ENCODE data around the gene ESR1.
A peak's percentile ranks its signal among the peaks of the same experiment; 100 is the strongest.

ESR1 gene

DNA sequence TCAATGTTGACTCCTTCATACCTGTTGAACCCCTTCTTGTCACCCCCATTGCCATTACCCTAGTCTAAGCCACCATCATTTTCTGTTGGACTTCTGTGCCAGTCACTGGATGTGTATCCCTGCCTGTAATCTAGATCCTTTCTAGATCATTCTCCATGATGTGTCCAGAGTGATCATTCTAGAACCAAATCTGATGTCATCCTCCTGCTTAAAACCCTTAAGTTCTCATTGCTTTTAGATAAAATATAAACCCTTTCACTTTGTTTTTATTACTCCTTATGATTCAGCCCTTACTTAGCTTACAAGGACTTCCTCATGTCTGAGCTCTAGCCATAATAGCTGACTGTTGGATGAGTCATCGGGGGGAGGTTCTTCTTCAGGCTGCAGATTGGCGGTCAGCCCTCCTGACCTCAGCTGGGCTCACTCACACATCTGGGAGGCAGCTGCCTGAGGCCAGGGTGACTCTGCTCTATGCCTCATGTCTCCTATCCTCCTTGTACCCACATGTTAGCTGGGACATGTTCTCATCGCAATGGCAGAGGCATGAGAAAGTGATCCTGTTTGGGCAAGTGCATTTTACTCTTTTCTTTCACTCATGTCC is 287.6 kb downstream of the ESR1 start:
- DNase-seq (ENCODE audit: low spot score), result peak; percentile 55

DNA sequence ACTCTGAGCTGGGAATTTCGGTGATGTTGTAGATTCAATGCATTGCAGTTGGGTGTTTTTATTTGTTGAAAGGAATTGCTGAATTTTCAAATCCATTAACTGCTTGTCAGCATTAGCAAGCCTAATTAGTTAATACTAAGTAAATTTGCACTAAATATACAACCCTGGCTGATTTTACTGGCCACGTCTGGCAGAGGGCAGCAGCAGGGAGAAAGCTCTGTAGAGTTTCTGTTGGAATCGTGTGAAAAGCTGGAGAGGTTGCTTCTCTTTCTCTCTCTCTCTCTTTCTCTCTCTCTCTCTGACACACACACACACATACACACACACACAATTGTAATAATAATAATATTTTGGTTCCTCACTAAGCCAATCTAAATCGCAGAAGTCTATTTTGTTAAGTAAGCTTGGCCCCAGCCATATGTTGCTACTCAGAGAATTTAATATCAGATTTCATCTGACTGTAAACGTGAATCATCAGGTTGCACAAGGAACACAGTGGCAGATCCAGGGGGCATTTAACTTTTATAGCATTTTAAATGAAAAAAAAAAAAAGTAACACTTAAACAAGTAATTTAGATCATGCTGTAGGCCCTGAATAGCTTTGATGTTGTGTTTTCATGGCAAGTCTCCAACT is 289.5 kb downstream of the ESR1 start:
- no peak for DNase-seq (ENCODE audit: low spot score)

DNA sequence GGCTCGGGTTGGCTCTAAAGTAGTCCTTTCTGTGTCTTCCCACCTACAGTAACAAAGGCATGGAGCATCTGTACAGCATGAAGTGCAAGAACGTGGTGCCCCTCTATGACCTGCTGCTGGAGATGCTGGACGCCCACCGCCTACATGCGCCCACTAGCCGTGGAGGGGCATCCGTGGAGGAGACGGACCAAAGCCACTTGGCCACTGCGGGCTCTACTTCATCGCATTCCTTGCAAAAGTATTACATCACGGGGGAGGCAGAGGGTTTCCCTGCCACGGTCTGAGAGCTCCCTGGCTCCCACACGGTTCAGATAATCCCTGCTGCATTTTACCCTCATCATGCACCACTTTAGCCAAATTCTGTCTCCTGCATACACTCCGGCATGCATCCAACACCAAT is 291.2 kb downstream of the ESR1 start:
- DNase-seq (ENCODE audit: low spot score), result no peak

DNA sequence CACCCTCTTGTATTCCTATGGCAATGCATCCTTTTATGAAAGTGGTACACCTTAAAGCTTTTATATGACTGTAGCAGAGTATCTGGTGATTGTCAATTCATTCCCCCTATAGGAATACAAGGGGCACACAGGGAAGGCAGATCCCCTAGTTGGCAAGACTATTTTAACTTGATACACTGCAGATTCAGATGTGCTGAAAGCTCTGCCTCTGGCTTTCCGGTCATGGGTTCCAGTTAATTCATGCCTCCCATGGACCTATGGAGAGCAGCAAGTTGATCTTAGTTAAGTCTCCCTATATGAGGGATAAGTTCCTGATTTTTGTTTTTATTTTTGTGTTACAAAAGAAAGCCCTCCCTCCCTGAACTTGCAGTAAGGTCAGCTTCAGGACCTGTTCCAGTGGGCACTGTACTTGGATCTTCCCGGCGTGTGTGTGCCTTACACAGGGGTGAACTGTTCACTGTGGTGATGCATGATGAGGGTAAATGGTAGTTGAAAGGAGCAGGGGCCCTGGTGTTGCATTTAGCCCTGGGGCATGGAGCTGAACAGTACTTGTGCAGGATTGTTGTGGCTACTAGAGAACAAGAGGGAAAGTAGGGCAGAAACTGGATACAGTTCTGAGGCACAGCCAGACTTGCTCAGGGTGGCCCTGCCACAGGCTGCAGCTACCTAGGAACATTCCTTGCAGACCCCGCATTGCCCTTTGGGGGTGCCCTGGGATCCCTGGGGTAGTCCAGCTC is 292.1 kb downstream of the ESR1 start:
- no peak for DNase-seq (ENCODE audit: low spot score)

DNA sequence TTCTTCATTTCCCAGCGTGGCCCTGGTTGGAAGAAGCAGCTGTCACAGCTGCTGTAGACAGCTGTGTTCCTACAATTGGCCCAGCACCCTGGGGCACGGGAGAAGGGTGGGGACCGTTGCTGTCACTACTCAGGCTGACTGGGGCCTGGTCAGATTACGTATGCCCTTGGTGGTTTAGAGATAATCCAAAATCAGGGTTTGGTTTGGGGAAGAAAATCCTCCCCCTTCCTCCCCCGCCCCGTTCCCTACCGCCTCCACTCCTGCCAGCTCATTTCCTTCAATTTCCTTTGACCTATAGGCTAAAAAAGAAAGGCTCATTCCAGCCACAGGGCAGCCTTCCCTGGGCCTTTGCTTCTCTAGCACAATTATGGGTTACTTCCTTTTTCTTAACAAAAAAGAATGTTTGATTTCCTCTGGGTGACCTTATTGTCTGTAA is 292.7 kb downstream of the ESR1 start:
- peak; percentile 30 for DNase-seq (ENCODE audit: low spot score)

DNA sequence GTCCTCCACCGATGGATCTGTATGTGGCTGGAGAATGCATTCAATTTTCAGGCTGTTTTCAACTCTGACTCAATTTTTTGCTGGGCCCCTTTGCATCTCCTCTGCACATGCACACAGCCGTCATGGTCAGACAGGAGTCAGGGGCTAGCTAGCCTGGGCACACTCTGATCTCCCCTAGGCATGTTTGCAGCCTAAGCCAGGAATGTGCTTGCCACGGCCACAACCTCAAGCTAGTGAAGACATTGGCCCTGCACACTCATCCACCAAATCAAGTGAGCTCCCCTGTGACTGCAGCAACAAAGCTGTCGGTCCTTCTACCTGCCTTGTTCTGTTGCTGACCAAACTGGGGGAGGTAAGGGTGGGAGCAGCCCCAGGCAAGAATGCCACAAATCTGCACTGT is 300.5 kb downstream of the ESR1 start:
- no peak for DNase-seq (ENCODE audit: low spot score)

DNA sequence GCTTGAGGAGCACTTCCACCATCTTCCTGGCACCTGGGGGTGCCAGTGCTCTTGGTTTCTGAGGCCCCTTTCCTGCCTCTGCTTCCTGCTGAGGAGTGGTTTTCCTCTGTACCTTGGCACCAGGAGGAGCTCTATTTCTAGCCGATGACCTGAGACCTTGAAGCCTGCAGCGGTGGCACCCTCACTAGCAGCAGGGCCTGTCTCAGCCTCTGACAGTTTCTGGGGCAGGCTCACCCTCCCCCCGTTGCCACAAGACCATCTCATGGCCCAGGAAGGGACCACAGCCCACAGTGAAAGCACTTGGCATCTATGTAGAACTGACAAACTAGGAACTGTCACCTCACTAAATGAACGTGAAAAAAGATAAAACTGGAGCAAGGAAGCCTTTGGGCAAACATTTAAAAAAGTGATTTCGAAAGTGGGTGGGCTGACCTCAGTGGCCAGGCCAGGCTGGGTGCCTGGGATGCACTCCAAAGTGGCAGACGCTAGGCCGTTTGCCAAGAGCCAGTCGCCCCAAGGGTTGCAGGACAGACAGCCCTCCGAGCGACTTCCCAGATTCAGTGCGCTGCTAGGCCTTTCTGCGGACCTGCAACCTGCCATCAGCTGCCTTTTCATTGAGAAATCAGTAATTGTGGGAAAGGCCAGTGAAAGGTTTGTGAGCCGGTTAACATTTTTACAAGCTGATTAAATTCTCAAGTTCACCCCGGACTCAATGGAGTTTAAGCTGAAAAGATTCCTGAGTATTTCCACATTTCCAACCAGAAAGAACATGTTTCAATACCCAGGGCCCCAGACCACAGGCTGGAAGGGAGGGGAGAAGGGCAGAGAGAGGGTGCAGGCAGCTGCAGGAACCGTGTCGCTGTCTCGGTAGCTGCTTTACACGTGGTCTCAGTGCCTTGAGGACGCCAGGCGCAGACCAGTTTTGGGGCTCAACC is 303.7 kb downstream of the ESR1 start:
- DNase-seq (ENCODE audit: low spot score), result no peak

DNA sequence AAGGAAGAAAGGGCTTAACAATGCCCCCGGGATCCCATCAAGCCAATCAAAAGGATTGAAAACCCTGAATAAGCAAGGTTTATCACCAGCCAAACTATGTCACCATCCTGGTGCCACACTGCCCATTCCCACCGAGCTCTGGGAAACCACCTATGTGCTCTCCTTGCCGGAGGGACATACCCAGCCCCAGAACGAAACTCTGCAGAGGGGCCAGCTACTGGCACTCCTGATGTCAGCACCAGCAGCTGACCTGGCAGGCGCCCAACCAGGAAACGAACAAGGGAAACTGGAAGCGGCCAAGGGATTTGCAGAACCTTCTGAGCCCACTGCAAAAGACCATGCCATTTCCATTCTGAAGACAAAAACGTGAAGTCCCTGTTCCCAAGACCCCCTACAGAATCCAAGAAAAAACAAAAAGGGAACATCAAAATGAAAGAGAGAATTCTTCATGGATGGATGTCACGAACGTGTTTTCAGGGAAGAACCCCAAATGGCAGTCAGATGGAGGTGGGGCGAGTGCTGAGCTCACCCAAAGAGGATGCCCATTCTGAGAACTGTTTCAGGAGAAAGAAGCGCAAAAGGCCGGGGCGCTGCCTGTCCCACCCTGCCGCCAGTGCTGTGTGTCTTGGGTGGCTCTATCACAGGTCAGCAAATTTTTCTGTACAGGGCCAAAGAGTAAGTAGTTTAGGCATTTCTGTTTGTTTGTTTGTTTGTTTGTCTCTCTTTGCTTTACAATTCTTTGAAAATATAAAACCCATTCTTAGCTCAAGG is 305.2 kb downstream of the ESR1 start:
- DNase-seq (ENCODE audit: low spot score), result no peak

DNA sequence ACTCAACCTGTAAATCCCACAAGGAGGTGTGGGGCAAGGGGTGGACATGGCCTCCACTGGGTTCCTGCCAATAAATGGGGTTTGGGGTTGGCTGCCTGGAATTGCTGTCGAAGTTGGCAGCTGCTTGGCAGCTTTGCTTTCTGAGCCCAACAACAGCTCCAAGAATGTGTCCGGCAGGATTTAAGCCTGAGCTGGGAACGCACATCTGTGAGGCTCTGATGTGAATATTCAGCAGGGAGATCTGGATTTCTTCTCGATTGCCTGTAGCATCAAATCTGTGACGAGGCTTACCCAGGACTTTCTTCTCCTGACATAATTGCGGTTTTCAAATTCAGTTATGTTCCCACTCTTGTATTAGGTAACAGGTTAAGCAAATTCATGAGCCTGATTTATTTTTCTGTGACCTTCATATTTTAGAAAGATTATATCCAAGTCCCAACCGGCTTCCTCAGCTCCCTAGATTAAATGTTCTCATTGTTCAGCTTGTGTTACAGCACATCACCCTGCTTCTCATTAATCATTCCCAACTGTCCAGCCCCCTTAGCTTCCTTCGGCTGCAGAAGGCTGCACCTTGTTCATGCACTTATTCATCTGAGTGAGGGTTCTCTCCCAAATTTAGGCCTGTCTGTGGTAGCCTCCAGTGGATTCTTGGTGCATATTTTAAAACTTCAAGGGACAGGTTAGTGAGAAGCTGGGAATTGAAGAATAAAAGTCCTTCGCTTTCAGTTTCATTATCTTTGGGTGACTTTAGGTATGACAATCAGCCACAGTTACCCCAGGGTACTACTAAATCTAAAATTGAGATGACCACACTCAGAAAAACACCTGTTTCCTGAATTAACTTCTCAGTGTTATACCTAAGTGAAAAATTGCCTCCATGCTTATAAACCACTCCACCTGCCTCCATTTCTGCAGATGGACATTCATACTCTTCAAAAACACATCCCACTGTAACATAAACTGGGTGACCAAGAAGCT is 310.0 kb downstream of the ESR1 start:
- DNase-seq (ENCODE audit: low spot score), result no peak

DNA sequence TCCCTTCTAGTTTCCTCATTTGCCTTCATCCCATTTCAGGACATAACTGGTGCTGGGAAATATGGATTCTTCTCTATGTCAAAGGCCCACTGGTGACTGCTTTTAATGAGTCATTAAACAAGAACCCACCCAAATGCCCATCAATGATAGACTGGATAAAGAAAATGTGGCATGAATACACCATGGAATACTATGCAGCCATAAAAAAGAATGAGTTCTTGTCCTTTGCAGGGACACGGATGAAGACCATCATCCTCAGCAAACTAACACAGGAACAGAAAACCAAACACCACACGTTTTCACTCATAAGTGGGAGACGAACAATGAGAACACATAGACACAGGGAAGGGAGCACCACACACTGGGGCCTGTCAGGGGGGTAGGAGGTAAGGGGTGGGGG is 310.7 kb downstream of the ESR1 start:
- no peak for DNase-seq (ENCODE audit: low spot score)

DNA sequence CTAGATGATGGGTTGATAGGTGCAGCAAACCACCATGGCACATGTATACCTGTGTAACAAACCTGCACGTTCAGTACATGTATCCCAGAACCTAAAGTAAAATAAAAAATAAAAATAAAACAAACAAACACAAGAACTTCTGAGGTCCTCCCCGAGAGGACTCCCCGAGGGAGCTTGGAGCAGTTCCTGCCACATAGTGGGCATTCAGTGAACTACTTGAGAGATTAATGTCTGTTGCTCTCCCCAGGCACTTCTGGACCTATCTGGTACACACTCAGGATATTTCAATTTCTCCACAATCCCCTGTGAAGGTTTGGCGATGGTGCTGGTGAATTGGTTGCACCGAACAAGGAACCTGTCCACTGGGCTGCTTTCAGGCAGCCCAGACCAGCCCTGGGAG is 311.2 kb downstream of the ESR1 start:
- DNase-seq (ENCODE audit: low spot score), result no peak

DNA sequence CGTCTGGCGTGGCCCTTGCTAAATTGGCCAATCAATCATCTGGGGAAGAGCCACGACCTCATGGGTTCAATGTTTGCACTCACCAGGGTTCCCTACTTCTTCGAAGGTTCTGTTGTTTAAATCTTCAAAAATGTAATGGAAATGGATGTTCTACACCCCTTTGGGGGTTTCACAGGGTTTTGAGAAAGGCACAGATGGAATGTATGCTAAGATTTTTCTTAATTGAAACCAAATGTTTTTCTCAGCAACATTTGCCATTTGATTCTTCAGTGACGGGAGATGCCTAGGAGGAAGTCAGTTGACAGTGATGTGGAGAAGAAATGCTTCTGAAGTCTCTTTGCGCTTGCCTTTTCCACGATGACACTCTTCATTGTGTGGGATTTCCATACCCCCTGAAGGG is 312.3 kb downstream of the ESR1 start:
- no peak for DNase-seq (ENCODE audit: low spot score)

DNA sequence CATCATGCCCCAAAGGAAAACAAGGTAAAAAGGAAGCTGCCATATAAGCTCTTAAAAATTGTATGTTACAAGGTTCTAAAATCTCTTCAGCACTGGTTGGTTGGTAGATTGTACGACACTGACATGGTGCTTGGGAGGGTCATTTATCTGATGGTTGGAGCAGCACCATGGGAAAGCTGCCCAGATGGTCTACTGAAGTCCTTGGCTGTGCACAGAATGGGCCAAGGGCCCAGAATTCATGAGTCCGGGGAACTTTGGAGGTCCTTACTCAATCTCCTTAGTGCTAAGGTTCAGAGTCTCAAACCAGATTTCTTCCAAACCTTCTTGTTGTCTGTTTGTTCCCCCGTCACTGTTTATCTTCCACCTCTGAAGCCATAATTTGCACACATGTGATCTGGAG is 314.4 kb downstream of the ESR1 start:
- DNase-seq (ENCODE audit: low spot score), result no peak

DNA sequence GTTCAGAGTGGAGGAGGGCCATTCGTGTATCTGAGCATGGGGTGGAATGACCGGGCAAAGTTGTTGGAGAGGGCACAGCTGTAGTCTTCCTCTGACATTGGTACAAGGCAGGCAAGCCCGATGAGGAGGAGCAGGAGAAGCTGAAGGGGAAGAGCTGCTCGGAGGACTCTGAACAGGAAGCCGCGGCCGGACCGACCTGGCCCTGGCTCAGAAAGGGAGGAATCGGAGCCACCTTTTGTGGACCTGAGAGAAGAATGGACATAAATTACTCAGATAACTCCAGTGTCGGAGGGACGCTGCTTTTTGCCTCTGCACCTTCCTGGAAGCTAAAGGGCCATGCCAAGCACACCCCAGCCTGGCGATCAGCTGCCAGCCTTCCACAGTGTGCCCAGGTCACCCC is 315.0 kb downstream of the ESR1 start:
- DNase-seq (ENCODE audit: low spot score), result no peak

DNA sequence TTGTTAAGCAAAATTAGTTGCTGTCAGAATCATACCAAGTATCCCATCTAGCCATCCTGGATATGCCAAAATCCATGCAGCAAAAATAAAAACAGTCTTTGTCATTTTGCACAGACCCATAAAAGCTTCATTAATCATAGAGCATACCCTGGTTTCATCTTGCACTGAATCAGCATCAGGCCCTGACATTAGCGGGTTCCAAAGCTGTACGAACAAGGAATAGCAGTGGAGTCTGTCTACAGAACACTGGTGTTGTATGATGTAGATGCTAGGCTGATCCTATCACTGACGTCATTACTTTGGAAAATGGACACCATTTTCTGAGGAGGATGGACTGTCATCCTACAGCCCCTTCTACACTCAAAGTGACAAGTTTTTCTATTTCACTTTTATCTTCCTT is 315.6 kb downstream of the ESR1 start:
- DNase-seq (ENCODE audit: low spot score), result no peak

DNA sequence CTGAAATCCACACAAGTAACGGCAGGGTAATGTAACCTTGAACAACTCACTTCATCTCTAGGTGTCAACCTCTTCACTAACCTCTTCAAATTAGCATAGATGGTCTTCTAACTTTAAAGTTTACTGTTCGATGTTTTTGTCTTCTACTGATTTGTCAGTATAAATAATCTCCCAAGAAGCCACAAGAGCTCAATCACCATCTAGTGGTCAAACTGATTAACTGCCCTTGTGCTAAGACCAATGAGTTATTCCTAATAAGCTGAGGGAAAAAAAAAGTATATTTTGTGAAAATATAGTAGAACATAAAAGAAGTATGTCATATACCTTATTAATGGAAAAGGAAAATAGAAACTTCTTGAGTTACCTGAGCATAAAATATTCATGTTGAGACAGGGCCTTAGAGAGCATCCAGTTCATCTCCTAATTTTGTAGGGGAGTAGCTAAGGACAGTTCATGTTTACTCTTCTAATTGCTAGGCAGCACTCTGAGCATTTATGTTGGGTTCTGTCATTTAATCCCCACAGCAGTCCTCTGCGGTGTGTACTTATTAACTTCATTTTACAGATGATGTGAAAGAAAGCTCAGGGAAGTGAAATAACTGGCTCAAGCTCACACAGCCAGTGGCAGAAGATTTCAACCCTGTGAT is 317.1 kb downstream of the ESR1 start:
- peak; percentile 54 for DNase-seq (ENCODE audit: low spot score)

DNA sequence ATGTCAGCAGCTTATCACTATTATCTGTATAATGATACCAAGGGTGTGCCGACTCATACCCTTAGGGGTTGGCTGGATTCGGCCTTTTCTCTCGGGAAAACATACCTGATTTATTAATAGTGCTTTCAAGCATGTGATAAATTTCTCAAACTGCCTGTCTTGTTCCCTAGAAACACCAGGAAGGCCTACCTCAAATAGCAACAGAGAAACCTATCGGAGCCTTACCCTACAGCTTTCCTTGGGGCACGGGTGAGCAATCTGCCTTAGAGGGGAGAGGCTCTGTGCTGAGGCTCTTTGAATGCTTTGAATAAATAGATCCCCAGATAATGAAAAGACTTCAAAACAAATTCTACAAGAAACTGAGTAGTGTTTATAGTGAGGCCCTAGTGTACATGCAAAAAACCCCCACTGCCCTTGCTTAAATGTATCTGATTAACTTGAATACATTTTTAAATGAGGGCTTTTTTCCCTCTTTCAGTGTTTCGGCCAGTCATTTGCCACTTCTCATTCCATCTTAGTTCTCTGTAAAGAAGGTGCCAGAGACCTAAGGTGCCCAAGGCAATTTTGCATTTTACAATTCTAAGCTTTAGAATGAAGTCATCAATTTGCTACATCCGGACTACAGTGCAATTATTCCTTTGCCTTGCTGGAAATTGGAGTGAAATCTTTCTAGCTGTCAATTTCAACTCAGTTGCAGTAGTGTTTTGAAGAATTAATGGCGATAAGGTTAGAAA is 320.1 kb downstream of the ESR1 start:
- no peak for DNase-seq (ENCODE audit: low spot score)

DNA sequence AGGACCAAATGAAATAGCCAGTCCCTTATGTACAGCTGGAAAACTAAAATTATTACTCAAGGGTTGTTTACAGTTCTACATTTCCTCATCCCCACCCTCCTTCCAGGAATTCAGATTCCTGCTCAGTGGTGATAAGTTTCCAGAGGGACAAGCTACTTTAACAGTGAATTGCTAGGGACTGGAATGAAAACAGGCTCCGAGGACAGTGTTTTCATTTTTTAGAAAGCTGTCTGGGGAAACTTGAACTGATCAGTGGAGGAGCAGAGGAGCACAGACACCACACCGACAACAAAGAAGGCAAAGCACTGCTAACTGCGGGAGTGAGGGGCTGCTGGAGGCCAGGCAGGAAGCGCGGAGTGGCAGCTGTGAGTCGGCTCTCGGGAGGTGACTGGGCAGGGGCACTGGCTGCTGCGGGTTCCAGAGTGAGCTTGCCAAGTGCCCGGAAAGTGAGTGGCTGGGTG is 322.2 kb downstream of the ESR1 start:
- DNase-seq (ENCODE audit: low spot score), result peak; percentile 41

DNA sequence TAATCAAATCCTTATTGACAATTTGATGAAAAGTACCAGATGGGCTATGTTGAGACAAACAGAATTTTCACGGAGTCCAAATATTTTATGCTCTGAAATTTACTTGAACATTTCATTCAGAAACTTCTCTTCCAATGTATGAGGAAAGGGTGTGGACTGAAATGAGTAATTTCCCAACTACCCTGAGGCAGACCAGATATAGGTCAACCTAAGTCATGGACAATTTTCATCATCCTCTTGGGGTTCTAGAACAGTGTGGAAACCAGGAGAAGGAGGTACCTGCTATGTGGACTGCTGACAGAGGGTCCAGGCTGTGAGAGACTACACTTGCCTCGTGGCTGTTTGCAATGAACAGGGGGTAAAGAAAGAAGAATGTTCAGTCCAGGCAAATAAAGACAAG is 323.0 kb downstream of the ESR1 start:
- no peak for DNase-seq (ENCODE audit: low spot score)
